ENCODE results near the gene WDTC1.

WDTC1 gene

GRCh38 chr1:27303509-27303908 is 69.1 kb downstream of the WDTC1 start:
- DNase-seq: no peak

GRCh38 chr1:27306071-27306470 is 71.6 kb downstream of the WDTC1 start:
- DNase-seq: no peak

GRCh38 chr1:27306892-27307761 is 72.7 kb downstream of the WDTC1 start:
- no peak for DNase-seq

GRCh38 chr1:27307874-27308598 is 73.6 kb downstream of the WDTC1 start:
- no peak for DNase-seq

- DNase-seq: no peak
Observed at GRCh38 chr1:27314169-27314568, 79.7 kb downstream of the WDTC1 start.

GRCh38 chr1:27314737-27315136 is 80.3 kb downstream of the WDTC1 start:
- DNase-seq: no peak

- DNase-seq: no peak
Observed at GRCh38 chr1:27316860-27317259, 82.4 kb downstream of the WDTC1 start.

GRCh38 chr1:27318136-27318535 is 83.7 kb downstream of the WDTC1 start:
- no peak for DNase-seq

- no peak for DNase-seq
Observed at GRCh38 chr1:27318596-27318995, 84.2 kb downstream of the WDTC1 start.

- peak; percentile 95 to 96 for DNase-seq
Observed at GRCh38 chr1:27321813-27322568, 87.6 kb downstream of the WDTC1 start, which contains the start of gene TMEM222. TSS of gene TMEM222 (plus strand) at chr1:27322163. CDS start at chr1:27322198, 35 bp downstream.

- no peak for DNase-seq
Observed at GRCh38 chr1:27322569-27323240, 88.3 kb downstream of the WDTC1 start.

GRCh38 chr1:27325286-27325685 is 90.9 kb downstream of the WDTC1 start:
- DNase-seq: no peak

GRCh38 chr1:27327964-27328363 is 93.5 kb downstream of the WDTC1 start:
- DNase-seq: no peak

- DNase-seq: no peak
Observed at GRCh38 chr1:27330786-27331185, 96.4 kb downstream of the WDTC1 start.

GRCh38 chr1:27331426-27331825 is 97.0 kb downstream of the WDTC1 start:
- no peak for DNase-seq

GRCh38 chr1:27331922-27332321 is 97.5 kb downstream of the WDTC1 start:
- DNase-seq: no peak

- peak; percentile 43 to 52 for DNase-seq
Observed at GRCh38 chr1:27332536-27333281, 98.3 kb downstream of the WDTC1 start.

- DNase-seq: no peak
Observed at GRCh38 chr1:27333717-27334279, 99.4 kb downstream of the WDTC1 start.

- no peak for DNase-seq
Observed at GRCh38 chr1:27335506-27336422, 101.3 kb downstream of the WDTC1 start.

GRCh38 chr1:27336756-27337155 is 102.3 kb downstream of the WDTC1 start:
- no peak for DNase-seq
